Stimulated activated CD4-positive, alpha-beta T cell treated with anti-CD3 and anti-CD28 coated beads, Interleukin-1b, Interleukin-23, amount 100 ng/mL, for 1 hour (primary cell): ENCODE results near the gene BIN1.

Source experiments
- DNase-seq, 2 donors: peaks; one replicate each; pipeline ENCODE4 v3.0.0-alpha.2; 2020; ENCODE audit warnings: low read depth in 2 of 2

BIN1 gene

GRCh38 chr2:126999106-126999756 is 107.7 kb downstream of the BIN1 start:
- no peak for DNase-seq

- no peak for DNase-seq
Observed at GRCh38 chr2:126998486-126998885, 108.5 kb downstream of the BIN1 start.
